C4-2B (cell line): ENCODE measurements around the gene CST5.

ENCODE experiments used
- CTCF ChIP-seq: fragments of 450-650 bp; conservative IDR thresholded peaks from 2 replicates; pipeline ENCODE4 v1.5.1; 2017; ENCODE audit warnings: mild to moderate bottlenecking
- ZFX ChIP-seq: fragments of 450-650 bp; IDR thresholded peaks from 2 replicates; pipeline ENCODE4 v1.6.1; 2017

- TF ChIP-seq CTCF (no peak), ZFX (no peak)
Observed at GRCh38 chr20:23884136-23884770, 4.7 kb upstream of the CST5 start.
